T-helper 2 cell (primary cell): ENCODE data around the gene VAMP7.
"Not testable (repeated sequence)": the region's sequence is repeated elsewhere in the genome, so short reads cannot be mapped to it uniquely, and the experiment has no call there.

Experiments
- DNase-seq, 5 experiments: peaks; one replicate each; pipeline versions ENCODE4 v3.0.0 to v3.0.0-alpha.2; 2012 to 2022

The VAMP7 gene

DNA sequence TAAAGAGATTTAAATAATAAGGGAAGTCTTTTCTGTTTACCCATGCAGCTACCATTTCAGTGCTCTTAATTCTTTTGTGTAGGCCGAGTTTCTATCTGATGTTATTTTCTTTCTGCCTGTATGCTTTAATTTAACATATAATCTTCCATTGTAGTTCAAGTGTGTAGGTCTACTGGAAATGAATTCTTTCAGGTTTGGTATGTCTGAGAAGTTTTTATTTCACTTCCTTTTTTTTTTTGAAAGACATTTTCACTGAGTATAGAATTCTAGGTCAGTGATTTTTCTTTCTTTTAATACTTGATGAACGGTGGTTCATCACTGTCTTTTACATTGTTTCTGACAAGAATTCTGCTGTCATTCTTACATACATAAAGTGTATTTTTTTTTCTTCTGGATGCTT lies 42.1 kb downstream of the VAMP7 start:
- DNase-seq: no peak

GRCh38 chrX:155930852-155931618 lies 49.9 kb downstream of the VAMP7 start:
- not testable (repeated sequence) for DNase-seq

- DNase-seq: peak in 1 of 5 experiments; percentile 41
Measured at GRCh38 chrX:155938132-155938531, 57.0 kb downstream of the VAMP7 start.

GRCh38 chrX:155949098-155949497 lies 68.0 kb downstream of the VAMP7 start:
- no peak for DNase-seq

DNA sequence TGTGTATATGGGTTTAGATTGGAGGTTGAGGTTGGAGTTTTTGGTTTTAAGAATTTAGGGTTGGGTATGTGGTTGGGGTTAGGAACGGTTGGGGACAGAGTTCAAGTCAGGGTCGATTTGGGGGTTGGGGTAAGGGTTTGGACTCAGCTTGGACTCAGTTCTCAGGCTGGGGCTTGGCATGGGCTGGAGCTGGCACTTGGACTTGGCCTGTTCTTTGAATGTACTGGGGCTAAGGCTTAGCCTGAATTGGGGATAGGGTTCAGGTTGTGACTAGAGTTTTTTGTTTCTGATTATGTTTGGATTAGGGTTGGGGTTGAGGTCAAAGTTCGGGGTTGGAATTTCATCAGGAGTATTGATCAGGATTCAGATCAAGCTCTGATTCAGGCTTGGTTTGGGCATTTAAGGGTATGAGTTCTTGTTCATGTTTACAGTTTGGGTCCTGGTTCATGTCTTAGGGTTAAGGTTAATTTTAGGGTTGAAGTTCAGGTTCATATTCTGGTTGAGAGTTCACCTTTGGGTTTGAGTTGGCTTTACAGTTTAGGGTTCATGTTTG lies 70.2 kb downstream of the VAMP7 start:
- DNase-seq: no peak

DNA sequence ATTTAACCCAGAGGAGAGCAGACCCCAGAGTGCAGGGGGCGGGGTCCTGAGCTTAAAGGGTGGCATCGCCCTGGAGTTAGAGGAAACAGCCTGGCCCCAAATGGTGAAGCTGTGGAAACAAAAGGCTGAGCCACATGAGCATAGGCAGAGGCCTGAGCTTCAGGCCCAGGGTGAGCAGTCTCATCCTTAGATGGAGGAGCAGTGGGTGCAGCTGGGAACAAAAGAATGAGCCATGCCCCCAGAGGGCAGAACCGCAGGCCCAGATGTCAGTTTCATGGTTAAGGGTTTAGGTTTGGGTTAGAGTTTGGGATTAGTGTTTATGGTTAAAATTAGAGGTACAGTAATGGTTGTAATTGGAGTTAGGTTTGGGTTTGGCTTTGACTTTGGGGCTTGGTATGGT lies 71.9 kb downstream of the VAMP7 start:
- DNase-seq: no peak

GRCh38 chrX:155954793-155955192 lies 73.6 kb downstream of the VAMP7 start:
- no peak for DNase-seq

DNA sequence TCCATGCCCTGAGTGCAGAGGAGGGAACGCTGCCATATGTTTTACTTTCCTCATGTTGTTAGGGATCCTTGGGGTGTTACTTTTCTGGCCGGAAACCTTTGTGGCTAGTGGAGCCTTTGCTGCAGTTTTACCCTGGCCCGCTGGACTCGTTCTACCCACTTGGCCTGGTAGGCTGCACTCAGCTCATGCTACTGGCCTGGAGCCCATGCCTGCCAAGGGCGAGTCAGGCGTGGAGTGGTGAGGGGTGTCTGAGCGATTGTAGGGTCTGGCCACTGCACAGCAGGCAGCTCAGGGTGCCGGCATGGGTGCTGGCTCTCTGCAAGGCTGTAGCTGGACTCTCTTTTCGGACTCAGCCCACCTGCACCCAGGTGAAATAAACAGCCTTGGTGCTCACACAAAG lies 75.0 kb downstream of the VAMP7 start:
- no peak for DNase-seq

- DNase-seq: no peak
Measured at GRCh38 chrX:155956649-155957048, 75.5 kb downstream of the VAMP7 start.

DNA sequence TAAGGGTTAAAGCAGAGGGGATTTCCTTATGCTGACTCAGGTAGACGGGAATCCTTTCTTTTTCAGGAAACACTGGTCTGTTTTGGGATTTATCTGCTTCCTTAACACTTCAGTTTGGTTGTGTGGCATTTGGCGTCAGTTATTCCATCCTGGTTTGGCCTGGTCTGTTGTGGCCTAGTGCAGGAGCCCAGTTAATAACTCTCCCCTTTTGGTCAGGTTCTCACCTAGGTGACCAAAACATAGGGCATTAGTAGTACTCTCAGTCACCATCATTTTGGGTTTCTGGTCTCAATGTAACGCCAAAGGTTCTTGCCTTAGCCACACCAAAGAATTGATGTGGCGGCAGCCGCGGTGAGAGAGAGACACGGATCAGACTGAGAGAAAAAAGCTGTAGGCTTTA lies 76.7 kb downstream of the VAMP7 start:
- DNase-seq: no peak

- no peak for DNase-seq
Measured at GRCh38 chrX:155959018-155959587, 78.0 kb downstream of the VAMP7 start.

DNA sequence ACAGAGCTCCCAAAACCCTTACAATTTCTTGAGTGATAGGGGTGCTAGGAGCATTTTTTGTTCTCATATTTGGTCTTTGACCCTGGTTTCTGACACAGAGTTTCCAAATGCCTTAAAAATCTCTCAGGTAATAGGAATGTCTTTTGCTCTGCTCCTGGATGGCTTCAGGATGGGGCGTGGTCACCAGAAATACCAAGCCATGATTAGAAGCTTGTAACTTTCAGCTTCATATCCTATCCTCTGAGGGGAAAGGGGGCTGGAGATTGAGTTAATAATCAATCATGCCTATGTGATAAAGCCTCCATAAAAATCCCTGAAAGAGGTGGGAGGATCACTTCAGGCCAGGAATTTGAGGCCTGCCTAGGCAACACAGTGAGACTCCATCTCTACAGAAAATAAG lies 81.8 kb downstream of the VAMP7 start:
- DNase-seq: no peak

DNA sequence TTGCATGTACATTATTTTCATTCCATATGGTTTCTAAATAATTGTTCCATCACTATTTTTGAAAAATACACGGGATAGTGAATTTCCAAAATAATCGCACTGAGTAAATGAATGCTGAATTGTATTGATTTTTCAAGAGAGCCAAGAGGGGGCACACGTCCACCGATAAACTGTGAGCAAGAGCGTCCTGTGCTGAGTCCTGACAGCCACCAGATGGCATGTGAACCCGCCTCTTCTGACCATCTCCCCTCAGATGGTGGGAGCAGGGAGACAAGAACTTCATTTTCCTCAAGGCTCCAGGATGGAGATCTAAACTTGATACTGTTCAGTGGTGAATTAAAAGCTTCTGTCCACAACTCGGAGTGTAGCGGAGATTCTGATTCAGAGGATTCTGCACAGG lies 85.7 kb downstream of the VAMP7 start:
- DNase-seq: peak in 3 of 5 experiments; percentile 4 to 79 (median 28)

GRCh38 chrX:155967653-155968325 lies 86.6 kb downstream of the VAMP7 start:
- DNase-seq: peak in 1 of 5 experiments; percentile 44

DNA sequence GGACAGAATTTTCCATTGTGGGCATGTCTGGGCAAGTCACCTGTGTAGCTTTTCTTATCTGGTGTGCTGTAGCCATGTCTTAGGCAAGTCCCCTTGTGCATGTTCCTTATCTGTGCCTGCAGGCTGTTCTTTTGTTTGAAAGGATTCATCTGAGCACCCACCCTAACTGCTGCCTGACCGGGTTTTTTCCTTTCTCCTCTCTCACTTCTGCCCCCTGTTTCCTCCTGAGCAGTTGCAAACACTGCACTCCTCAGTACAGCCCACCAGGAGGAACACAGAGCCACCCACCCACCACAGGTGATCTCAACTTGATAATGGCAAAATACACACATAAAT lies 87.1 kb downstream of the VAMP7 start:
- DNase-seq: no peak

GRCh38 chrX:155968791-155969190 lies 87.6 kb downstream of the VAMP7 start:
- peak in 1 of 5 experiments; percentile 49 for DNase-seq

DNA sequence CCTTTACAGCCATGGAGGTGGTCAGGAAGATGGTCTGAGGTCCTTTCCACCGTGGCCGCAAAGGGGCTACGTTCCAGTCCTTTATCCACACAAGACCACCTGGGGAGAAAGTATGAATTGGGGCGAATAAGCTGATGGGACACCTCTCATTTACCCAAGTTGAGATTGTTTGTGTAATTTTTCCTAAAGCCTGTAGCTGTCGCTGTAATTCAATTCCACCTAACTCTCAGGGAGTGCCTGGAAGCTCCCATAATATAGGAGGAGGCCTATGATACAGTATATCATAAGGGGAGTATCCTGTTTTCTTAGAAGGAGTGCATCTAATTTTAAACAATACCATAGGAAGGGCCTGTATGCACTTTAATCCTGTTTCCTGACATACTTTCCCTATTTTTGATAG lies 90.5 kb downstream of the VAMP7 start:
- DNase-seq: not testable (repeated sequence)

DNA sequence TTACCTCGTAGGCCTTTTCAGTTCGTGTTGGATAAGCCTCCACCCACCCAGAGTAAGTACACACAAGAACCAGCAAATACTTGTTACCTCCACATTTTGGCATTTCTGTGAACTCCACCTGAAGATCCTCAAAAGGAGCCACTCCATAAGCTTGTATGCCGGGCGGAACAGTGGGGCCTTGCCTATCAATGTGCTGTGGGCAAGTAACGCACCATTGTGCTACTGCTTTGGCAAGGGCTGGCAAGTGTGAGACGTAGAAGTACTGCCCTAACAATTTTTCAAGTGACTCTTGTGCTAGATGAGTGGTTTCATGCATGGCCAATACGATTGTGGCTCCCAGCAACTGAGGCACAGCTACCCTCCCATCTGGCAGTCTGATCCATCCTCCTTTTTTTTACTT lies 91.1 kb downstream of the VAMP7 start:
- DNase-seq: not testable (repeated sequence)

DNA sequence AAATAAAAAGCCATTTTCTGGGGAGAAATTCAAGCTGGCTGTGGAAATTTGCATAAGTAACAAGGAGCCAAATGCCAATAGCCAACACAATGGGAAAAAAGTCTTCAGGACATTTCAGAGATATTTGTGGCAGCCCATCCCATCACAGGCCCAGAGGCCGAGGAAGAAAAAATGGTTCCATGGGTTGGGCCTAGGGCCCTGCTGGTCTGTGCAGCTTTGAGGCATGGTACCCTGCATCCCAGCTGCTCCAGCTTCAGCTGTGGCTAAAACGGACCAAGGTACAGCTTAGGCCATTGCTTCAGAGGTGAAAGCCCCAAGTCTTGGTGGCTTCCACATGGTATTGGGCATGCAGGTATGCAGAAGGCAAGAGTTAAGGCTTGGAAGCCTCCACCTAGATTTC lies 102.2 kb downstream of the VAMP7 start:
- no peak for DNase-seq

DNA sequence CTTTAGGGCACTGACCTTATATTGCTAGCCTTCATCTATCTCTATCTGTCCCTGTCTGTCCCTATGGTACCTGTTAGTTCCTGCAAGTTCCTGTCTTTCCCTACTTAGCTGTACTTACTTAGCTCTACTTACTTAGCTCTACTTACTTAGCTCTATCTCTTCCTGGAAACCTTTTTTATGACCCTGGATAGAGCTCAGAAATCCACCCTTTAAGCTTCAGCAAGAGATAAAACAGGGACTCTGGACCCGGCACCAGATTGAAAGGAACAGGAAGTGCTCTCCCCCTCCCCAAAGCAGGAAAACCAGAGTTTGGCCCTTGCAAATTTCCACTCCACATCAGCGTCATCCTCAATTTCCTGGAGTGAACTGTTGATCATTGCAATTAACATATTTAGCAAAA lies 104.1 kb downstream of the VAMP7 start:
- DNase-seq: no peak

DNA sequence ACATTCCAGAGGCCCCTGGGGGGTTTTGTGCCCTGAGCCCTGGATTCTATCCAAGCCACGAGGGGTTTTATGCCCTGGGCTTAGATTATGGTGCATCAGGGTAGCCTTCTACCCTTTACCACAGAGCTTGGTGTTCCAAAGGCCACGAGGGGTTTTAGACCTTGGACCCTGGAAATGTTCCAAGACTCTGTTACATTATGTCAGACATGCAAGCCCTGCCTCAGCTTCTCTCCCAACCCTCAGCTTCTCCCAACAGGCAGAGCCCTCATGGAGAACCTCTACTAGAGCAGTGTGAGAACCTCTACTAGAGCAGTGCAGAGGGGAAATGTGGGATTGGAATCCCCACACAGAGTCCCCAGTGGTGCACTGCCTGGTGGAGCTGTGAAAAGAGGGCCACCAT lies 105.8 kb downstream of the VAMP7 start:
- not testable (repeated sequence) for DNase-seq

DNA sequence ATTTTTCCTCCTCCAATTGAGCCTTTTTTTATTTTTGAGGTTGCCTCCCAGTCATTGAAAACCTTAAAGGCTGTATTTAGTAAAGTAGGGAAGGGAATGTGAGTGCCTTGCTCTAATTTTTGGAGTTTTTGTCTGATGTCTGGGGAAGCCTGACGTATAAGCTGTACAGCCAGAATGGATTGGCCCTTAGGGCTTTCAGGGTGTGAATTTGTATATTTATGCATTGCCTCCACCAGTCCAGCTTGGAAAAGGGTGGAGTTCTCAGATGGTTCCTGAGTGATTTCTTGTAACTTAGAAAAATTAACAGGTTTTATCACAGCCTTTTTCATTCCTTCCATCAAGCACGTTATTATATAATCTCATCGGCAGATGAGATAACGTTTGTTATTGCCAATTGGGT lies 107.7 kb downstream of the VAMP7 start:
- no peak for DNase-seq
